ENCODE results near the gene PTPRH. TPM values are rescaled to one million over a fixed set of nuclear protein-coding genes. Genes with fewer than 3 reads are reported as not detected.

Gene PTPRH
- total RNA-seq = under 0.01 and 0.22 TPM in 2 replicates

GRCh38 chr19:55208880-55209692, at the start of gene PTPRH:
TSS of gene PTPRH (minus strand) at chr19:55209501. CDS start at chr19:55209433, 68 bp downstream.

GRCh38 chr19:55228403-55229031, 19.2 kb upstream of the PTPRH start, which contains the start of gene TMEM86B:
TSS of gene TMEM86B (minus strand) at chr19:55228763. CDS start at chr19:55228741, 22 bp downstream.

GRCh38 chr19:55179606-55180484, 29.5 kb downstream of the PTPRH start, which contains the start of gene SYT5:
TSS of gene SYT5 (minus strand) at chr19:55180289. CDS start at chr19:55179041, 1,248 bp downstream.

GRCh38 chr19:55166530-55167268, 42.6 kb downstream of the PTPRH start, which contains the start of gene DNAAF3:
TSS of gene DNAAF3 (minus strand) at chr19:55166613. CDS start at chr19:55166413, 200 bp downstream.

GRCh38 chr19:55157064-55157908, 52.0 kb downstream of the PTPRH start, which contains the start of gene TNNI3:
TSS of gene TNNI3 (minus strand) at chr19:55157732. CDS start at chr19:55157589, 143 bp downstream.

GRCh38 chr19:55149078-55150003, 60.0 kb downstream of the PTPRH start, which contains the start of gene TNNT1:
TSS of gene TNNT1 (minus strand) at chr19:55149206. CDS start at chr19:55147157, 2,049 bp downstream.

Small RNA genes within 50 kb of the gene (small RNA-seq; reads per million reads assigned to genes)
- gene MIR6802 = not detected
- gene MIR6803 = not detected
- not detected for gene MIR6804
- gene RF01210 = 0.14 reads per million

Other genes starting within 250 kb of the PTPRH start
- 21.2 and 23.0 TPM in 2 replicates for gene NLRP2, start 243.1 kb downstream of the PTPRH start, total RNA-seq
- gene GP6, start 171.2 kb downstream of the PTPRH start, total RNA-seq = 0.39 and 1.8 TPM in 2 replicates
- gene RDH13, start 146.4 kb downstream of the PTPRH start, total RNA-seq = 23.2 and 55.0 TPM in 2 replicates
- 45.9 and 64.6 TPM in 2 replicates for gene EPS8L1, start 133.6 kb downstream of the PTPRH start, total RNA-seq
- 53.4 and 55.2 TPM in 2 replicates for gene PPP1R12C, start 91.9 kb downstream of the PTPRH start, total RNA-seq
- 28.4 and 80.9 TPM in 2 replicates for gene TNNT1, start 60.3 kb downstream of the PTPRH start, total RNA-seq
- gene TNNI3, start 51.8 kb downstream of the PTPRH start, total RNA-seq = 0.43 TPM in 1 of 2 replicates, not detected in the other
- 0.76 TPM in 1 of 2 replicates, not detected in the other for gene DNAAF3, start 42.9 kb downstream of the PTPRH start, total RNA-seq
- gene SYT5, start 29.2 kb downstream of the PTPRH start, total RNA-seq = not detected in 2 replicates
- 3.9 TPM in 2 replicates for gene TMEM86B, start 19.3 kb upstream of the PTPRH start, total RNA-seq
- 32.2 and 54.1 TPM in 2 replicates for gene PPP6R1, start 49.5 kb upstream of the PTPRH start, total RNA-seq
- gene HSPBP1, start 70.6 kb upstream of the PTPRH start, total RNA-seq = 20.4 and 64.0 TPM in 2 replicates
- 0.79 and 2.2 TPM in 2 replicates for gene BRSK1, start 74.5 kb upstream of the PTPRH start, total RNA-seq
- gene TMEM150B, start 115.8 kb upstream of the PTPRH start, total RNA-seq = not detected in 2 replicates
- gene KMT5C, start 130.4 kb upstream of the PTPRH start, total RNA-seq = 10.5 and 24.3 TPM in 2 replicates
- 0.11 and 0.79 TPM in 2 replicates for gene COX6B2, start 145.2 kb upstream of the PTPRH start, total RNA-seq
- 0.39 TPM in 1 of 2 replicates, not detected in the other for gene GARIN5B, start 153.8 kb upstream of the PTPRH start, total RNA-seq
- gene IL11, start 161.0 kb upstream of the PTPRH start, total RNA-seq = 5.1 and 7.7 TPM in 2 replicates
- gene TMEM190, start 167.3 kb upstream of the PTPRH start, total RNA-seq = 2.0 TPM in 1 of 2 replicates, not detected in the other
- gene TMEM238, start 174.8 kb upstream of the PTPRH start, total RNA-seq = 0.39 and 3.7 TPM in 2 replicates
- 362 and 492 TPM in 2 replicates for gene RPL28, start 176.4 kb upstream of the PTPRH start, total RNA-seq
- gene UBE2S, start 198.3 kb upstream of the PTPRH start, total RNA-seq = 30.2 and 81.9 TPM in 2 replicates
- not detected in 2 replicates for gene SHISA7, start 233.8 kb upstream of the PTPRH start, total RNA-seq